ENCODE measurements around the gene UBLCP1. TPM values are rescaled to one million over a fixed set of nuclear protein-coding genes. Genes with fewer than 3 reads are reported as not detected.

UBLCP1 gene
- polyA plus RNA-seq, 2 of the 4 experiments (the other 2 are of a cell fraction) = 36.5 to 64.8 TPM

- TF ChIP-seq JUN (IDR thresholded peaks at IDR 0.05) (no peak), RNF2 (IDR thresholded peaks at IDR 0.05; ENCODE audit: borderline replicate concordance, low read depth) (no peak)
Observed at GRCh38 chr5:159324986-159325385, 61.9 kb downstream of the UBLCP1 start (continued).

- ChIA-PET POLR2A (no interaction called here), CTCF (interaction anchor here (0.6 to 2.4 kb wide), 2 partner anchors 13 to 605 kb away, joined by 3 to 9 read pairs; no protein-coding TSS in a partner anchor)
- H3K27ac ChIP-seq = peak within 1 kb of the TSS; percentile 88 to 96
- H3K4me3 ChIP-seq = peak within 1 kb of the TSS; percentile 53
- TF ChIP-seq FOSL2 (IDR thresholded peaks at IDR 0.05) (no peak), FOSL2 (CRISPR knock-in tag; IDR thresholded peaks at IDR 0.05) (0 out of 2 replicates have a peak, but pooled peaks have one; percentile 8), ZFP36 (IDR thresholded peaks at IDR 0.05; ENCODE audit: borderline replicate concordance, partially characterized antibody) (no peak), KDM5A (IDR thresholded peaks at IDR 0.05) (no peak)
- peak within 1 kb of the TSS; percentile 79 for H3K4me2 ChIP-seq
- FAIRE-seq (no peak), DNase-seq (ENCODE audit: low read depth in 1 of 2, low spot score in 1 of 2) (no peak), ATAC-seq (no peak)
- no peaks in the 10 kb centered on the region for H3K9me3 ChIP-seq
- 16% methylated on average over 4 of the region's 4 CpGs for WGBS (ENCODE audit: missing lambda C conversion rate)
- peaks cover 17% of the 10 kb centered on the region; the same call in 2 of the 3 replicates for H3K4me1 ChIP-seq
Observed at GRCh38 chr5:159330131-159330800, 67.2 kb downstream of the UBLCP1 start, which contains the start of gene IL12B. IL12B (minus strand) TSS chr5:159330487; CDS start chr5:159326782, 3,705 bp downstream.

DNA sequence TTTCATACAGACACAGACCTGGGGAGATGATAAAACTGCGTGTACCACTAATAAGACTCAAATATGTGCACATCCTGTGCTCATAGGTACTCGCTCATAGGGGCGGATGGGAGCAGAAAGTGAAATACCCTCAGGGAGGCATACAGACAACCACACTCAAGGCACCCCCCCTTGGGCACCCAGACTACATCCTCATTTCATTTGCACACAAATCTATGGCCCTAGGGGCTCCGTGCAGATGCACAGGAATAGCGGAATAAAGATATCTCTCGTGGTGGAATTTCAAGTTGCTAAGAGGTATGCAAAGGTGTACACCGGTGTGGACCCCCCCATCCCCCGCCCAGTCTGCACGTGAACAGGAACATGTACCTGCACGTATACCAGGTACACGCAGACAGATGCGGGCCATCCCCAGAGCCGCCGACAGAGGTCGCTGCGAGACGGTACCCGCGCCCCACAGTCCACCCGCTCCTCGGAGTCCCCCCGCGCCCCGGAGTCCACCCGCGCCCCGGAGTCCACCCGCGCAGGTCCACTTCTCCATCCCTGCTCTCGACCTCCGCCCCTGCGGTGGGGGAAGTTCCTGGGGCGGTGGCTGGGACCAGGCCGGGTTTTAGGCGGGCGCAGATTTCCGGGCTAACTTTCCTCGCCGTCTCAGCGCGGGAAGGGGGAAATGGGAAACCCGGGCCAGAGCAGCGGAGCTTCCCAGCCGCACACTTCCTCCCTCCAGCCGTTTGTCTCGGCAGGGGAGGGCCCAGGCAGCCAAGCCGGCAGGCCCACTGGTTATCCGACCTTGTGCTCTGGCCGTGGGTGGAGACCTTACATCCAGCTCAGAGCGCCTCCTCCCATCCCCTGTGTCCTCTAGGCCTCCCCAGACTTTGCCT is 68.2 kb downstream of the UBLCP1 start:
- ChIA-PET CTCF (interaction anchor here (0.6 to 2.8 kb wide), 23 partner anchors 10 to 868 kb away, joined by 3 to 18 read pairs (median 3); partner anchors contain the start of gene ADRA1B), POLR2A (interaction anchor here (0.7 kb wide), 1 partner anchor 10 kb away, joined by 3 read pairs; no protein-coding TSS in a partner anchor)
- DNase-seq (ENCODE audit: low read depth in 1 of 2, low spot score in 1 of 2) = peak; percentile 71 to 76
- peak overlapping the region; percentile 79 for H3K4me2 ChIP-seq
- H3K9me3 ChIP-seq = no peaks in the 10 kb centered on the region
- peaks cover 21% of the 10 kb centered on the region; the same call in 2 of the 3 replicates for H3K4me1 ChIP-seq
- FAIRE-seq = no peak
- peak overlapping the region; percentile 88 to 96 for H3K27ac ChIP-seq
- H3K4me3 ChIP-seq = peak overlapping the region; percentile 53
- WGBS (ENCODE audit: missing lambda C conversion rate) = 8% methylated on average over 36 of the region's 50 CpGs
- peak; percentile 95 to 96 for ATAC-seq
- TF ChIP-seq POLR2A (IDR thresholded peaks at IDR 0.05; ENCODE audit: low read length) (no peak), CTCF (IDR thresholded peaks at IDR 0.05) (peak; percentile 74), EP300 (IDR thresholded peaks at IDR 0.05) (no peak), MAX (IDR thresholded peaks at IDR 0.05) (peak; percentile 84), HEYL (CRISPR knock-in tag; IDR thresholded peaks at IDR 0.05) (no peak), TP53 (CRISPR knock-in tag; IDR thresholded peaks at IDR 0.05) (no peak), CHD2 (IDR thresholded peaks at IDR 0.05; ENCODE audit: low read length, partially characterized antibody) (no peak), MYC (IDR thresholded peaks at IDR 0.05; ENCODE audit: borderline replicate concordance, low read length) (no peak), SMC3 (IDR thresholded peaks at IDR 0.05) (peak; percentile 72), GATA3 (IDR thresholded peaks at IDR 0.05; ENCODE audit: borderline replicate concordance) (no peak), RARB (CRISPR knock-in tag; IDR thresholded peaks at IDR 0.05) (no peak), RCOR1 (IDR thresholded peaks at IDR 0.05; ENCODE audit: low read depth, low read length) (no peak), CBX8 (IDR thresholded peaks at IDR 0.05) (no peak), HDAC2 (IDR thresholded peaks at IDR 0.05) (no peak), ZNF302 (CRISPR knock-in tag; IDR thresholded peaks at IDR 0.05) (no peak), ZFP36 (IDR thresholded peaks at IDR 0.05; ENCODE audit: borderline replicate concordance, partially characterized antibody) (no peak), TFCP2L1 (CRISPR knock-in tag; IDR thresholded peaks at IDR 0.05) (no peak), MAZ (IDR thresholded peaks at IDR 0.05; ENCODE audit: borderline replicate concordance, low read depth, low read length) (no peak), CHD4 (IDR thresholded peaks at IDR 0.05; ENCODE audit: borderline replicate concordance) (no peak), CEBPB (IDR thresholded peaks at IDR 0.05) (no peak), BHLHE40 (IDR thresholded peaks at IDR 0.05; ENCODE audit: low read depth, low read length) (peak; percentile 82), ESRRA (IDR thresholded peaks at IDR 0.05; ENCODE audit: borderline replicate concordance, low read length) (peak; percentile 12; the same call in 1 of the 2 replicates), EHMT2 (IDR thresholded peaks at IDR 0.05; ENCODE audit: low read depth) (no peak), KDM1A (IDR thresholded peaks at IDR 0.05; ENCODE audit: low read depth) (0 out of 2 replicates have a peak, but pooled peaks have one; percentile 41)
- TF ChIP-seq, protein P1, sequence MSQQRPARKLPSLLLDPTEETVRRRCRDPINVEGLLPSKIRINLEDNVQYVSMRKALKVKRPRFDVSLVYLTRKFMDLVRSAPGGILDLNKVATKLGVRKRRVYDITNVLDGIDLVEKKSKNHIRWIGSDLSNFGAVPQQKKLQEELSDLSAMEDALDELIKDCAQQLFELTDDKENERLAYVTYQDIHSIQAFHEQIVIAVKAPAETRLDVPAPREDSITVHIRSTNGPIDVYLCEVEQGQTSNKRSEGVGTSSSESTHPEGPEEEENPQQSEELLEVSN (IDR thresholded peaks at IDR 0.05; ENCODE audit: borderline replicate concordance, low read depth) = peak; percentile 80
- TF ChIP-seq, protein P2, sequence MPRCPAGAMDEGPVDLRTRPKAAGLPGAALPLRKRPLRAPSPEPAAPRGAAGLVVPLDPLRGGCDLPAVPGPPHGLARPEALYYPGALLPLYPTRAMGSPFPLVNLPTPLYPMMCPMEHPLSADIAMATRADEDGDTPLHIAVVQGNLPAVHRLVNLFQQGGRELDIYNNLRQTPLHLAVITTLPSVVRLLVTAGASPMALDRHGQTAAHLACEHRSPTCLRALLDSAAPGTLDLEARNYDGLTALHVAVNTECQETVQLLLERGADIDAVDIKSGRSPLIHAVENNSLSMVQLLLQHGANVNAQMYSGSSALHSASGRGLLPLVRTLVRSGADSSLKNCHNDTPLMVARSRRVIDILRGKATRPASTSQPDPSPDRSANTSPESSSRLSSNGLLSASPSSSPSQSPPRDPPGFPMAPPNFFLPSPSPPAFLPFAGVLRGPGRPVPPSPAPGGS (IDR thresholded peaks at IDR 0.05) = no peak
